WTC11 (cell line): ENCODE data around the gene PILRB. TPM values are rescaled to one million over a fixed set of nuclear protein-coding genes. Genes with fewer than 3 reads are reported as not detected.

ENCODE experiments used
- ATAC-seq: fragments of 200-7000 bp; cut with Tn5 transposase; 2 replicates; pipeline ENCODE4 v1.10.0; 2021; ENCODE audit warnings: mild to moderate bottlenecking, moderate library complexity
- CTCF ChIA-PET: fragments of 300-600 bp; sonication (Branson Sonifier 250); formaldehyde crosslinking; loops from one replicate; lab custom pipeline; 2021; ENCODE audit warnings: antibody characterized with exemption; lab: Charles Lee
- POLR2A ChIA-PET: fragments of 350-600 bp; sonication (Branson Sonifier 250); formaldehyde crosslinking; loops from one replicate; lab custom pipeline; 2021; ENCODE audit warnings: antibody characterized with exemption; lab: Charles Lee
- DNase-seq: peaks from one replicate; pipeline ENCODE4 v3.0.0; 2021; ENCODE audit warnings: low spot score
- H3K27ac Mint-ChIP-seq: 2 replicates; pipeline ENCODE4 v1.8.0; 2021; ENCODE audit warnings: mixed read lengths
- H3K27me3 Mint-ChIP-seq: 2 replicates; pipeline ENCODE4 v1.8.0; 2021; ENCODE audit warnings: low read depth, mild to moderate bottlenecking, moderate library complexity, mixed read lengths
- H3K36me3 Mint-ChIP-seq: 2 replicates; pipeline ENCODE4 v1.8.0; 2021; ENCODE audit warnings: mixed read lengths
- H3K4me1 Mint-ChIP-seq: 2 replicates; pipeline ENCODE4 v1.8.0; 2022; ENCODE audit warnings: mixed read lengths
- H3K4me3 Mint-ChIP-seq: 2 replicates; pipeline ENCODE4 v1.8.0; 2021; ENCODE audit warnings: mild to moderate bottlenecking, moderate library complexity, mixed read lengths
- H3K9me3 Mint-ChIP-seq: 2 replicates; pipeline ENCODE4 v1.8.0; 2021; ENCODE audit warnings: mixed read lengths
- ATF1 ChIP-seq: sonication (generic); formaldehyde crosslinking; IDR thresholded peaks from 2 replicates; pipeline ENCODE4 v1.8.1; 2023; ENCODE audit warnings: mild to moderate bottlenecking, moderate library complexity, missing genetic modification reagents
- ATF6 ChIP-seq: sonication (generic); formaldehyde crosslinking; IDR thresholded peaks from 2 replicates; pipeline ENCODE4 v1.8.1; 2023; ENCODE audit warnings: mild to moderate bottlenecking, missing genetic modification reagents
- CBFB ChIP-seq: sonication (generic); formaldehyde crosslinking; IDR thresholded peaks from 2 replicates; pipeline ENCODE4 v1.8.1; 2022; ENCODE audit warnings: mild to moderate bottlenecking, low read depth, missing genetic modification reagents
- GRHL2 ChIP-seq: fragments of 250-450 bp; sonication (Bioruptor Pico); IDR thresholded peaks from 2 replicates; pipeline ENCODE4 v1.8.0; 2022; ENCODE audit warnings: mild to moderate bottlenecking, moderate library complexity; ENCODE audit not compliant: insufficient replicate concordance, severe bottlenecking
- GTF2I ChIP-seq: fragments of 250-450 bp; sonication (Bioruptor Pico); conservative IDR thresholded peaks from 2 replicates; pipeline ENCODE4 v1.4.0; 2021; ENCODE audit warnings: mild to moderate bottlenecking
- HMGA2 ChIP-seq: fragments of 250-450 bp; sonication (Bioruptor Pico); IDR thresholded peaks from 2 replicates; pipeline ENCODE4 v1.4.0; 2021; ENCODE audit warnings: mild to moderate bottlenecking, moderate library complexity
- KAT7 ChIP-seq: sonication (generic); formaldehyde crosslinking; IDR thresholded peaks from 2 replicates; pipeline ENCODE4 v1.8.1; 2023; ENCODE audit warnings: missing genetic modification reagents, mild to moderate bottlenecking, borderline replicate concordance
- MLX ChIP-seq: sonication (generic); formaldehyde crosslinking; IDR thresholded peaks from 2 replicates; pipeline ENCODE4 v1.8.1; 2023; ENCODE audit warnings: mild to moderate bottlenecking, missing genetic modification reagents, moderate library complexity
- MYBL2 ChIP-seq: sonication (generic); formaldehyde crosslinking; IDR thresholded peaks from 2 replicates; pipeline ENCODE4 v1.8.1; 2023; ENCODE audit warnings: mild to moderate bottlenecking, moderate library complexity, missing genetic modification reagents
- NR3C1 ChIP-seq: sonication (generic); formaldehyde crosslinking; conservative IDR thresholded peaks from 2 replicates; pipeline ENCODE4 v1.8.1; 2023; ENCODE audit warnings: low read depth, mild to moderate bottlenecking, missing genetic modification reagents
- PRDM15 ChIP-seq: sonication (generic); formaldehyde crosslinking; IDR thresholded peaks from 2 replicates; pipeline ENCODE4 v1.8.0; 2022; ENCODE audit warnings: missing genetic modification reagents
- SP1 ChIP-seq: sonication (generic); formaldehyde crosslinking; conservative IDR thresholded peaks from 2 replicates; pipeline ENCODE4 v1.8.1; 2022; ENCODE audit warnings: missing genetic modification reagents
- USF1 ChIP-seq: sonication (generic); formaldehyde crosslinking; IDR thresholded peaks from 2 replicates; pipeline ENCODE4 v1.8.0; 2022; ENCODE audit warnings: mild to moderate bottlenecking, missing genetic modification reagents
- ZNF396 ChIP-seq: fragments of 250-450 bp; sonication (Bioruptor Pico); IDR thresholded peaks from 2 replicates; pipeline ENCODE4 v1.8.0; 2021; ENCODE audit warnings: mild to moderate bottlenecking, moderate library complexity, borderline replicate concordance
- ZSCAN18 ChIP-seq: fragments of 250-450 bp; sonication (Bioruptor Pico); IDR thresholded peaks from 2 replicates; pipeline ENCODE4 v2.1.2; 2022; ENCODE audit warnings: mild to moderate bottlenecking, moderate library complexity
- total RNA-seq: library from RNA; stranded (reverse); gene quantifications from 3 replicates; pipeline ENCODE4 v1.2.3, GENCODE V29; 2021
- TF ChIP-seq, protein P1 (sequence below): sonication (generic); formaldehyde crosslinking; IDR thresholded peaks from 2 replicates; pipeline ENCODE4 v1.8.1; 2022; ENCODE audit warnings: mild to moderate bottlenecking, moderate library complexity, missing genetic modification reagents

PILRB gene
- total RNA-seq, 1 experiment from 2014 or later = 30.7 TPM

DNA sequence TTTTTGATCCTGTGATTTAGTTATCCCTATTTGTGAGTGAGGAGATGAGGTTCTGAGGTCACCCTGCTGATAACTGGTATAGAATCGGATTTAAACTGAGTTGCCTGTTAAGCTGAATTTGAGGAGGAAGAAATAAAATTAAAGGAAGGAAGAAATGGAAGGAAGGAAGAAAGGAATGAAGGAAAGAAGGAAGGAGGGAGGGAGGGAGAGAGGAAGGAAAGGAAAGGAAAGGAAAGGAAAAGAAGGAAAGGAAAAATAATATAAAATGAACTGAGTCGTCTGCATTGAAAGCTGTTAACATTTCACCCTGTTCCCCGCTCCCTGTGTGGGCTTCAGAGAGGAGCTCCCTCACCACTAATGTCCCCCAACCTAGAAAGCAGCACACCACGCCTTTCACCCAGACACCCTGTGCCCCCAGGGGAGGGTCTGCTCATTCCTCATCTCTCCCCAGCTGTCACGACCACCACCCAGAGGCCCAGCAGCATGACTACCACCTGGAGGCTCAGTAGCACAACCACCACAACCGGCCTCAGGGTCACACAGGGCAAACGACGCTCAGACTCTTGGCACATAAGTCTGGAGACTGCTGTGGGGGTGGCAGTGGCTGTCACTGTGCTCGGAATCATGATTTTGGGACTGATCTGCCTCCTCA lies 31.6 kb downstream of the PILRB start:
- POLR2A ChIA-PET = no interaction called here
- no peaks in the 10 kb centered on the region for H3K9me3 Mint-ChIP-seq
- H3K36me3 Mint-ChIP-seq = no peaks in the 10 kb centered on the region
- DNase-seq = no peak
- H3K4me1 Mint-ChIP-seq = peaks cover 3% of the 10 kb centered on the region; the same call in 1 of the 2 replicates
- H3K27me3 Mint-ChIP-seq = peaks cover 3% of the 10 kb centered on the region
- no peak overlapping the region for H3K27ac Mint-ChIP-seq
- H3K4me3 Mint-ChIP-seq = no peak overlapping the region
- TF ChIP-seq ATF1 (no peak), SP1 (CRISPR knock-in tag) (no peak), ZSCAN18 (CRISPR knock-in tag) (no peak), ZNF396 (CRISPR knock-in tag) (no peak), MLX (CRISPR knock-in tag) (no peak), MYBL2 (no peak), PRDM15 (CRISPR knock-in tag) (no peak), ATF6 (CRISPR knock-in tag) (no peak), USF1 (no peak), HMGA2 (CRISPR knock-in tag) (no peak), KAT7 (CRISPR knock-in tag) (no peak), GRHL2 (CRISPR knock-in tag) (no peak), NR3C1 (CRISPR knock-in tag) (no peak), CBFB (CRISPR knock-in tag) (no peak), GTF2I (CRISPR knock-in tag) (no peak)
- TF ChIP-seq, protein P1, sequence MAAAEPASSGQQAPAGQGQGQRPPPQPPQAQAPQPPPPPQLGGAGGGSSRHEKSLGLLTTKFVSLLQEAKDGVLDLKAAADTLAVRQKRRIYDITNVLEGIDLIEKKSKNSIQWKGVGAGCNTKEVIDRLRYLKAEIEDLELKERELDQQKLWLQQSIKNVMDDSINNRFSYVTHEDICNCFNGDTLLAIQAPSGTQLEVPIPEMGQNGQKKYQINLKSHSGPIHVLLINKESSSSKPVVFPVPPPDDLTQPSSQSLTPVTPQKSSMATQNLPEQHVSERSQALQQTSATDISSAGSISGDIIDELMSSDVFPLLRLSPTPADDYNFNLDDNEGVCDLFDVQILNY (CRISPR knock-in tag) = no peak
- TF ChIP-seq, all 79 proteins: peak for 0
- CTCF ChIA-PET = interaction anchor here (1.0 to 1.2 kb wide), 2 partner anchors 8 to 18 kb away, joined by 4 to 5 read pairs; no protein-coding TSS in a partner anchor
- no peak for ATAC-seq
